Ascending aorta (tissue), 2 donors: Measurements from ENCODE around the gene PBRM1. TPM values are rescaled to one million over a fixed set of nuclear protein-coding genes. Genes with fewer than 3 reads are reported as not detected.

ENCODE experiments used
- DNase-seq, 2 donors: peaks; one replicate each; pipeline ENCODE4 v3.0.0-alpha.2; 2019; ENCODE audit warnings: low spot score in 2 of 2
- H3K27ac ChIP-seq, 2 donors: fragments of 200-600 bp; sonication (generic); one replicate each; pipeline ENCODE4 v1.5.1; 2016 to 2017; ENCODE audit warnings: mild to moderate bottlenecking in 1 of 2
- H3K27me3 ChIP-seq: fragments of 200-600 bp; sonication (generic); one replicate; pipeline ENCODE4 v1.5.1; 2017
- H3K36me3 ChIP-seq, 2 donors: fragments of 200-600 bp; sonication (generic); one replicate each; pipeline ENCODE4 v1.5.1; 2016
- H3K4me1 ChIP-seq, 2 donors: fragments of 200-600 bp; sonication (generic); one replicate each; pipeline ENCODE4 v1.5.1; 2016 to 2017; ENCODE audit warnings: mild to moderate bottlenecking in 1 of 2
- H3K4me3 ChIP-seq, 2 donors: fragments of 200-600 bp; sonication (generic); one replicate each; pipeline ENCODE4 v1.5.1; 2016 to 2017; ENCODE audit warnings: mild to moderate bottlenecking in 1 of 2
- H3K9me3 ChIP-seq, 2 donors: fragments of 200-600 bp; sonication (generic); one replicate each; pipeline ENCODE4 v1.5.1; 2016
- CTCF ChIP-seq, 3 experiments: fragments of 200-600 bp in 2 of 3; fragments of 450-650 bp in 1 of 3; sonication (generic) in 2 of 3; IDR thresholded peaks; one replicate each; pipeline ENCODE4 v1.5.1; 2016 to 2019; ENCODE audit warnings: antibody characterized with exemption in 3 of 3, mild to moderate bottlenecking in 1 of 3, moderate library complexity in 1 of 3
- intact Hi-C: fragments of 100-400 bp; cut with DNase I; formaldehyde crosslinking; loops from one replicate; pipeline ENCODE4 v1.15.1; 2023
- total RNA-seq: library from RNA; depleted of rRNA; stranded (reverse); fragments of >200 nt; gene quantifications from one replicate; pipeline ENCODE4 v1.1.0, GENCODE V29; 2016

Gene PBRM1
- total RNA-seq, 1 donor from 2014 or later = 36.7 TPM

- Histone ChIP-seq H3K9me3 (no peaks in the 10 kb centered on the region), H3K4me1 (peaks cover 10 to 23% of the 10 kb centered on the region in 2 donors), H3K4me3 (peak overlapping the region in 1 of 2 donors; percentile 85), H3K27me3 (no peaks in the 10 kb centered on the region), H3K36me3 (peaks cover 5 to 17% of the 10 kb centered on the region in 2 donors), H3K27ac (peak overlapping the region in 1 of 2 donors; percentile 85)
- intact Hi-C loops = loop anchor here (10.0 kb wide), 2 partner anchors 763 to 1177 kb away; partner anchors contain the start of genes ACTR8, PARP3 and RRP9
- DNase-seq = peak in 1 of 2 donors; percentile 21
- no peak for TF ChIP-seq CTCF (IDR thresholded peaks at IDR 0.05)
Observed at GRCh38 chr3:52707585-52707984, 21.9 kb upstream of the PBRM1 start.

GRCh38 chr3:52705688-52706686 lies 20.3 kb upstream of the PBRM1 start, which contains the start of the genes GLT8D1 and SPCS1:
TSS of gene GLT8D1 (minus strand) at chr3:52705791. CDS start at chr3:52700460, 5,331 bp downstream.
TSS of gene SPCS1 (plus strand) at chr3:52706106. CDS start at chr3:52706247, 141 bp downstream.
- Histone ChIP-seq H3K4me1 (peaks cover 10 to 23% of the 10 kb centered on the region in 2 donors), H3K27me3 (no peaks in the 10 kb centered on the region), H3K9me3 (no peaks in the 10 kb centered on the region), H3K36me3 (peaks cover 0 to 9% of the 10 kb centered on the region in 2 donors), H3K27ac (peak within 1 kb of the TSS; percentile 85 to 89), H3K4me3 (peak within 1 kb of the TSS; percentile 85 to 86)
- intact Hi-C loops = loop anchor here (1.0 to 10.0 kb wide), 3 partner anchors 20 to 1179 kb away; partner anchors contain the start of genes ACTR8, GNL3, PARP3 and RRP9
- no peak for TF ChIP-seq CTCF (IDR thresholded peaks at IDR 0.05)
- peak in 1 of 2 donors; percentile 89 for DNase-seq

GRCh38 chr3:52705438-52705687 lies 19.6 kb upstream of the PBRM1 start:
- Histone ChIP-seq H3K36me3 (peaks cover under 1 to 9% of the 10 kb centered on the region in 2 donors), H3K27ac (peak overlapping the region; percentile 85 to 89), H3K27me3 (no peaks in the 10 kb centered on the region), H3K9me3 (no peaks in the 10 kb centered on the region), H3K4me1 (peaks cover 10 to 23% of the 10 kb centered on the region in 2 donors), H3K4me3 (peak overlapping the region; percentile 85 to 86)
- intact Hi-C loops = loop anchor here (1.0 to 10.0 kb wide), 3 partner anchors 19 to 1179 kb away; partner anchors contain the start of genes ACTR8, GNL3, PARP3 and RRP9
- no peak for TF ChIP-seq CTCF (IDR thresholded peaks at IDR 0.05)
- DNase-seq = no peak

GRCh38 chr3:52704611-52705437 lies 19.1 kb upstream of the PBRM1 start:
- H3K4me3 ChIP-seq = peak overlapping the region; percentile 85 to 86
- no peaks in the 10 kb centered on the region for H3K9me3 ChIP-seq
- no peaks in the 10 kb centered on the region for H3K27me3 ChIP-seq
- peak in 1 of 2 donors; percentile 64 for DNase-seq
- intact Hi-C loops = loop anchor here (1.0 to 10.0 kb wide), 3 partner anchors 19 to 1180 kb away; partner anchors contain the start of genes ACTR8, GNL3, PARP3 and RRP9
- no peak for TF ChIP-seq CTCF (IDR thresholded peaks at IDR 0.05)
- H3K27ac ChIP-seq = peak overlapping the region; percentile 85 to 89
- peaks cover 10 to 23% of the 10 kb centered on the region in 2 donors for H3K4me1 ChIP-seq
- peaks cover 5 to 9% of the 10 kb centered on the region in 2 donors for H3K36me3 ChIP-seq

- H3K4me1 ChIP-seq = peaks cover 10 to 23% of the 10 kb centered on the region in 2 donors
- H3K27ac ChIP-seq = peak overlapping the region in 1 of 2 donors; percentile 89
- no peaks in the 10 kb centered on the region for H3K9me3 ChIP-seq
- H3K27me3 ChIP-seq = no peaks in the 10 kb centered on the region
- TF ChIP-seq CTCF (IDR thresholded peaks at IDR 0.05) = no peak
- no peak for DNase-seq
- H3K4me3 ChIP-seq = no peak overlapping the region
- peaks cover 3 to 11% of the 10 kb centered on the region in 2 donors for H3K36me3 ChIP-seq
- intact Hi-C loops = loop anchor here (10.0 kb wide), 2 partner anchors 759 to 1181 kb away; partner anchors contain the start of genes ACTR8, PARP3 and RRP9
Observed at GRCh38 chr3:52703341-52703740, 17.6 kb upstream of the PBRM1 start.
